CD4-positive, alpha-beta T cell treated with Interleukin-17A for 1 hour (primary cell): ENCODE data around the gene SRGAP1.
A peak's percentile ranks its signal among the peaks of the same experiment; 100 is the strongest.

Experiments
- DNase-seq: peaks from one replicate; pipeline ENCODE4 v3.0.0-alpha.2; 2020

The SRGAP1 gene

DNA sequence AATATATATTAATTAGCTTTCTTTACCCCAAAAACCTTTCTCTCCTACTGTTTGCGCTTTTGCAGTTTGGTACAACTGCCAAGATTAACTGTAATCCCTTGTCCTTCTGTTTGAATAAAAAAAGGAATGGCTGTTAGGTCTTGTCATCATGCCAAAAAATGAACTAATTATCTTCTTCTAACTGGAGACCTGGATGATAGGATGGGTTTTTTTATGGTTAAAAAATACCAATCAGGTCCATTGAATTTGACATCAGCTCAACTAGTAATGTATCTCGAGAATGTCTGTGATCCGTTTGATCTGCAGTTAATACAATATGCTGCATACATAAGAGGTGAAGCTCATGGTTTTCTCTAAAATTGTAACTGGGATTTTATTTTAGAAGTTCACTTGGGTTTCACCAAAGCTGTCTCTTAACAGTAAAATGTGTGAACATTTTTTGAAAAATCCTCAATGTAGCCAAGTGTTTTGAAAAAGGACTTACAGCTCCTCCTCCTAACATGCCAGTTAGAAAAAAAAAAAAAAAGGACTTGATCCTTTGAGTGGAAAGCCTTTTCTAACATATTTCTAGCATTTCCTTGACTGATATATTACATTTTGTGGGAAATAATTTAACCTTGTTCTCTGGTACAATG lies 96.8 kb downstream of the SRGAP1 start:
- DNase-seq = no peak

DNA sequence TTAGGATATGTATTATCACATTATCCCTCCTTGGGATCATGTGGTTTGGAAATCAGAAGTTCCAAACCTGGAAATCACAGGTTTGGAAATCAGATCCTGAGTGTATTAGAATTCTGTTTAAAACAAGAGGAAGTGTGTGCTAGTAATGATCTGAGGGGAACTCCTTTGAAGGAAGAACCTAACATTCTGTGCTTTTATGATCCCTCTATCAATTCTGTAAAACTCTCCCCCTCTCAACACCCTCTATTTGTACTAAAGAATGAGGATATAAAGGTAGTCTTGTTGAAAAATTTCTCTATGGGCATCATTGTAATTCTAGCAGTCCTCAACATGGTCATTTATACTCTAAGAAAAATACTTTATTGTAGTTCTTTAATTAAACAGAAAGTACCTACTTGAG lies 97.4 kb downstream of the SRGAP1 start:
- no peak for DNase-seq

DNA sequence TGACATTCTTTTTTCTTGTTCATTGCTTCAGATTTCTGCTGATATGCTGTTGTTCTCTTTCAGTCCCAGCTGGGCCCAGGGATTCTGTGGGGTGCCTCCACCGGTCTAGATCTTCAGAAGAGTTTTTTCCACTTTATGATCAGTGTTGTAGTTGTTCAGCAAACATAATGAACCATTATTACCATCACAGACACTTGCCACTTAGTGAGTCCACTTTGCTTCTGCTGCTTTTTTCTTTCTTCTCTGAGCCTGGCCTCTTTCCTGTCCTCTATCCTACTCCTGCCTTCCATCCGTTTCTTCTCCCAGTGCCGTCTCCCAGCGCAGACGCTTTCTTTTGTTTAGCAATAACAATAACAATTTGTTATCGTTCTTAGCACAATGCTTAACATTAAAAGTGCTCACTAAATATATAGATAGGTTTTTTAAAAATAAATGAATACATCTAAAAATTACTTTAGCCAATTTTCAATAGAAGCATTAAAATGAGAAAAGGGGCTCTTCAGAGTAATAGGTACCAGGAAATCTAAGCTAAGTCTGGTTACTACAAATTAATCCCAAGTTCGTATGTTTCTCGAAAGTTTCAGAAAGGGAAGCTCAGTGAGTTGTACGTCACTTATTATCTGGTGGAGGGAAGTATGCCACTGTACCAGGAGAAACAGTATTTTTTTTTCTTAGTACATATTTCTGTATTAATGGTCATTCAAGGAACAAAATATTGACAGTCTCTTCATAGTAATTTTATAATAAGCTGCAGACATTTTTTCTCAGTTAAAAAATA lies 98.2 kb downstream of the SRGAP1 start:
- no peak for DNase-seq

DNA sequence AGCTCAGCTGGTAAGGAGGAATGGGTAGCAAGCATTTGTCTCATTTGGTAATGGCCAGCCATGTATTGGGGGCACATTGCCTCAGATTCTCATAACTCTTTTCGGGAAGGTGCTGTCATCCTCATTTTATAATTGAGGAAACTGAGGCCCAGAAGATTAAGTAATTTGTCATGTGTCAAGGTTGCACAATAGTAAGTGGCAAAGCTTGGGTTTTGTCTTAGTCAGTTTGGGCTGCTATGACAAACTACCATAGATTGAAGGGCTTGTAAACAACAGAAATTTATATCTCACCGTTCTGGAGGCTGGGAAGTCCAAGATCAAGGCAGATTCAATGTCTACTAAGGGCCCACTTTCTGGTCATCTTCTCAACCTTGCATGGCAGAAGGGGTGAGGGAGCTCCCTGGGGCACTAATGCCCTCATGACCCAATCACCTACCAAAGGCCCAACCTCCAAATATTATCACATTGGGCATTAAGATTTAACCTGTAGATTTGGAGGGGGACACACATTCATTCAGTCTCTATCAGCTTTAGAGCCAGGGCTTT lies 99.6 kb downstream of the SRGAP1 start:
- no peak for DNase-seq

DNA sequence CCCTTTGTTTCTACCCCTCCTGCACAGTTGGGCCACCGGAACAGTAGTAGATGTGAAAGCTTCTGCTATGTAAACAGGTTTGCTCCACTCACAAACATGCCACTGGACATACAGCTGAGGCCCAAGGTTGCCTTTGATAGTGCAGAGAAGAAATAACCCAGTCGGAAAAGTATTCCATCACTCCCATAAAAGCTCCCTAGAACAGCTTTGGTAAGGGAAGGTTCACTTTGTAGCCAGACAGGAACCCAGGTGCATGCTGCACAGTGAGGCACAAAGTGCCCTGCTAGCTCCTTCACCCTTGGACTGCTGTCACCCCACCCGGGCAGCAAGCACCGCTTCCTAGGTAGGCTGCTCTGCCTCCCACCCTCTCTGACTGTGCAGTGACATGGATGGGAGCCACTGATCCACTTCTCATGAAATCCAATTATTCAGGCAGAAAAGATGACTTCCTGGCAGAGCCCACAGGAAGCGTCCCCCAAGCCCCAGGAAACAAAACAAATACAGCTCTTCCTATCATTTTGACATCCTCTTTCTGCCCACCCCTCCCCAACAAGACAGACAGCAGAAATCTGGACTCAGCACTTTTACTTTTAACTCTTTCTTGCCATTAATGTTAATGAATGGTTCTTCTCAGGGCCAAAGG lies 100.2 kb downstream of the SRGAP1 start:
- DNase-seq = no peak

DNA sequence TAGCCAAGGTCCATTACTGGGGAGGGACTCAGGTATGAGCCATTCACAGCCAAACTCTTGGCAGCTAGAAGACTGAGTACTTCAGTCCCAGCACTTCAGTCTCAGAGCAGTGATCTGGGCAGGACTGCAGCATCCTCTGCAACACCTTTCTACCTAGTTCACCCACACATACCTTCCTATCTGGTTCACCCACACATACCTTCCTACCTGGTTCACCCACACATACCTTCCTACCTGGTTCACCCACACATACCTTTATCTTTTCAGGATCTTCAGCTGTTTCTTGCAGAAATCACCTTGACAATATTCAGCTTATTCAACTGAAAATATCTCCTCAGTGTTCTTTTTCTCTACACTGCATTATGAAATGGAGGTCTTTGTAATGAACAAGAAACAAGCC lies 101.3 kb downstream of the SRGAP1 start:
- DNase-seq = no peak

DNA sequence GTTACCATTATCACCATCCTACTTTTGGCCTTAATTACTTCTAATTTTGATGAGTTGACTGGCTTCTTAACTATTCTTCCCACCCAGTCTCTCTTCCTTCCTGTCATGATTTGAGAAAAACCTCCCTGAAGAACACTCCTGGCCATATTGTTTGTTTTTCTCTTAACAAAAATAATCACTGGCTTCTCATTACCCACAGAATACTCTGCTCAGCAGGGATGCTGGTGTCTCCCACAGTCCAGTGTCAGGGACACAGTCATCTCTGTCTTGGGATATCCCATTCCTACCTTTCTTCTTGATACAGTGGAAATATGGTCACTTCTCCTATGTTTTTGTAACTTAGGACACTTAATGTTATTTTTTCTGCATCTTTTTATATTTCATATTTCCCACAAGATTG lies 103.7 kb downstream of the SRGAP1 start:
- DNase-seq = no peak

DNA sequence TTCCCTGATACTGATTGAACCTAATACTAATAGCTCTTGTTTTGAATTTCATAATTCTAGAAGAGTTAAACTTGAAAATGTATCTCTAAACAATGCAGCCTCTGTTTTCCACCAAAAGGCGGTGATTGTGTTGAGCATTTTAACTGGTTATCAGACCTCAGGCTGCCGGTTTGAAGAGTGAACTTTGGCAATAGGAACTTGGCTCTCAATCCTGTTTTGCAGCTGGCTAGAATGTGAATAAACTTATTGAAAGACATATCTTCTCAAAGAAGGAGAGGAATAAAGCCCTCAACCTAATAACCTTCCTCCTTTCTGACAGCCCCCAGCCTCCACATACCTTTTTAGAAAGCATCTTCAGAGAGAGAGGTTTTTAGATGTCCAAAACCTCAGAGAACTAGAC lies 105.4 kb downstream of the SRGAP1 start:
- DNase-seq = no peak

DNA sequence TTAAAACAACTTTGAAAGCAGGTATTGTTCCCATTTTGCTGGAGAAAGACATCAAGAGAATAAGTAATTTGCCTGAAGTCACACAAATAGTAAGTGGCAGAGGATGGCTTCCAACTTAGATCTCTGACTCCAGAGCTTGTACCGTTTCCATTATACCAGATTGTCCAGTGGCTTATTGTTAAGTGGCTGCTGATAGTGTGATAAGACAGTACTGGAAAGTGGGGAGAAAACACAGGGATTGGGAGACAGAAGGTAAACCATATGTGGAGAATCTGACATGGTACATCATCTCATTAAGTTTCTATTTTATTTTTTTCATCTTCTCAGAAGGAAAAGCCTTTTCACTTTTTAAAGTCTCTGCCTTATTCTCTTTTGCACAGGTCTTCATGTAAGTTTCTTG lies 108.5 kb downstream of the SRGAP1 start:
- DNase-seq = no peak

DNA sequence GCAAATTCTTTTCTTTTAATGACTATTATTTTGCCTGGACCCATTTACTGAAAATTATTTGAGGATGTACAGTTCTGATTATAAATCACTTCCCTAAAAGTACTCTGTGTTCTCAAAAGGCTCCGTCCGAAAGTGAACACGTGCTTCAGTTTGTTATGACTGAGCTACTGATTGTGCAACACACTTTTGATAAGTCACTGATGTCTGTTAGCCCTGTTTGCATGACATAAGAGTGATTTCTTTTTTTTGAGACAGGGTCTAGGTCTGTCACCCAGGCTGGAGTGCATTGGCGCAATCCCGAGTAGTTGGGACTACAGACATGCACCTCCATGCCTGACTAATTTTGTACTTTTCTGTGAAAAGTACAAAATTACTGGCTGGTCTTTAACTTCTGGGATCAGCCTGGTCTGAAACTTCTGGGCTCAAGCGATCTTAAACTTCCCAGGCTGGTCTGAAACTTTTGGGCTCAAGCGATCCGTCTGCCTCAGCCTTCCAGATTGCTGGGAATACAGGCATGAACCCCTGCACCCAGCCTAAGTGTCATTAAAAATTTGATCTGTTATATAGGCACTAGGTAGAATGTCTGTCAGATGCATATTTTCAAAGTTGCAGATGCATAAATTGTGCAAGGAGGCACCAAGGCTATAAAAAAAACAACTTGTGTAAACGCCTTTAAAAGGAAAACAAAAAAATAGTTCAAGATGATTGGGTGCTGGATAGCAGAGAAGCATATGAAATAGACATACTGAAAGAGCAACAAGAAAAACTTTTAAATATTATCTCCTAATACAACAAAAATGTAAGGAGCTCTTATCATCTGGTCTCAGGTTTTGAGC lies 111.5 kb downstream of the SRGAP1 start:
- peak; percentile 7 for DNase-seq

DNA sequence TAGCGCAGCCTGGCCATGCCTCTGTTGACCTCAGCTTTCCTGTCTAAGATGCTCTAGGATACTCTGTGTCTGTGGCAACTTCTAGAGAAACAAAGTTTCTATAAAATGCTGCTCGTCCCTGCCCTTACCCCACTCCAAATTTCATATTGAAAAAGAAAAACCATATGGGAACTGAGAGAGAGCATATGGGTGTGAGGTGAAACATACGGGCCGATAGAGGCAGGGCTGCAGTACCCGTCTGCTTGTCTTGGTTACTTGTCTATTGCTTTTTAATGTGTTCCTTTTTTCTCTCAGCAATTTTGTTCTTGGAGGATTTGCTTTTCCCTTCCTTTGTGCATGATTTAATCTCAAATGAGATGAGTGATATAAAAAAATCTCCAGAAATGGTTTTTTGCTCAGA lies 113.0 kb downstream of the SRGAP1 start:
- no peak for DNase-seq

DNA sequence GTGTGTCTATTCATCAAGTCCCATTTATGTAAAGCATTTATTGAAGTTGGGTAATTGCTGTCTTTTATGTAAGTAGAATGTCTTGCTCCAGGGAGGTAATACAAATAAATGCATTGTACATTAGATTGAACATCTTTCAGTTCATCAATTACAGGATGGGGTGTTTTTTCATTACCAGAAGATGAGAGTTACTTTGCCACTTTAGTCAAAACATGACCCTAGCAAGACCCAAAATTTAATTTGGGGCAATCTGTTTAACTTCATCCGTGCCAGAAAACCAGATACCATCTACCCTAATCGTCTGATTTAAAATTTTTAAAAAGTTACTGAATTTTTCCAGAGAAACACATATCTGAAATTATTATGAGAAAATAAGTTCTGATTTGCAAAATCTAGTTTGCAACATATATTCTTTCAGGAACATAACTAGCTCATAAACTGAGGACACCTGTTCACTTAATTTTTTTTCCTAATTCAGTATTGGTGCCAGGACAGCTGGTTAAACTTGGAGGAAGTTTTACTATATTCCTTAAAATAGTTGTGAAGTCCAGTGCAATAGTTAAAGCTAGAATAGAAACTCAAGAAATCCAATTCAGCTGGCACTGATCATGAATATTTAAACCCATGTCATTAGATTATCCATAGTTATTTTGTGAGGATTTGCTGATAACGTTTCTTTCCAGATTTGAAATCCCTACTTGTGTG lies 114.5 kb downstream of the SRGAP1 start:
- DNase-seq = no peak

DNA sequence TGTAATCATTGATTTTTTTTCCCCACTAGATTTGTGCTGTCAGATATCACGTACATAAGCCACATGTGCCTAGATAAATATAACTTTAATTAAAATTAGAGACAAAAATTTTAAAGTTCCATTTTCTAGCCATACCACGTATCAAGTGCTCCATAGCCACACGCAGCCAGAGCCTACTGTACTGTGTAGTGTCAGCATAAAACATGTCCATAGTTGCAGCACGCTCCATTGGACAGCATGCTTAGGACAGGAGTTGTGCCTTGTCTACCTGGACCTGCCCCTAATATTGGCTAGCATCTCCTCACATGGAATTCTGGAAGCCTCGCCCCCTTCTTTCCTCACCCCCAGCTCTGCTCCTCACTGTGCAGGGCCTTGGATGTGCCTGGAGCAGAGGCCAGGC lies 116.5 kb downstream of the SRGAP1 start:
- no peak for DNase-seq

DNA sequence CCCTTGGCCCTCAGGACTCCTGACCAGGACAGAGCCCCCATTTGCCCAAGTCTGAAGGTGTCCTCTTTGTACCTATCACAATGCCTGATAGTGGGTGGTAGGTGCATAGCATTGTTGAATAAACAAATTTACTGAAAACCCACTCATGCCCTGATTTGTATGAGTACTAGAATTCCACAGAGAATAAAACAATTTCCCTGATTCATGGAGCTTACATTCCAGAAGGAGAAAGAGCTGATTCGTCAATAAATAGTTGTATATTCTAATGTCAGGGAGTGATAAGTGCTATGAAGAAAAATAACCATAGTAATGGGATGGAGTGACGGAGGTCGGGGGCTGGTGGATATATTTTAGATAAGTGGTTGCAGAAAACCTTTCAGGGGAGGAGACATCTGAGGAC lies 117.0 kb downstream of the SRGAP1 start:
- no peak for DNase-seq

DNA sequence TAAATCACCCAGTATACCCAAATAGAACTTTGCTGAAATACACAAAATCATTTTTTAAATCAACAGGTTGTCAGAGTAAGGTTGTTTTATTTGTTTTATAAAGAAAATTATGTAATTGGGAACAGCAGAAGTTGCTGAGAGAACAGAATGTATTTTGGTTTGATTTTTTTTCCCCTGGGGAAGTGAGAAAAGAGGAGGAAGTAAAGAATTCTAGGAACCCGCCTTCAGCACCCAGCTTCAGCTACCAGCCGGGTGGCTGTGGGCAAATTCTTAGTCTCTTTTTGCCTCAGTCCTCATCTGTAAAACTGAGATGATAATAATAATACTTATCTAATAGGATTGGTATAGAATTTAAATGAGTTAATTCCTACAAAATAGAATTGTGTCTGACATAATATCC lies 119.4 kb downstream of the SRGAP1 start:
- DNase-seq = no peak

DNA sequence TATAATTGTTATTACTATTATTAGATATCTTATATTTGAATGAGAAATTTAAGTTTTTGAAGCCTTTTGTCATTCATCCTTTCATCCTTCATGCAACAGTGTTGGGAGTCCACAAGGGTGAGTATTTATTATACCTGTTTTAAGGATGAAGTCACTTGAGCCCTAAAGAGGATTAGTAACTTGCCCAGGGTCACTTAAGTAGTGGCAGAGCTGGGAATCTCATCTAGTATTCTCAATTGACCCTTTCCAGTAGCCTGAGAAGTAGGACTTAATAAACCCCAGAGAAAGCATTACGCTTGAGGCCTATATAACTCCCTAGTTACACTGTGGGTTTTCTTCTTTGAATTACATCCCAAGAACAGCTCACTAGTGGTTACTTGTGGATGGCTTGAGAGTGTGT lies 119.8 kb downstream of the SRGAP1 start:
- DNase-seq = no peak

DNA sequence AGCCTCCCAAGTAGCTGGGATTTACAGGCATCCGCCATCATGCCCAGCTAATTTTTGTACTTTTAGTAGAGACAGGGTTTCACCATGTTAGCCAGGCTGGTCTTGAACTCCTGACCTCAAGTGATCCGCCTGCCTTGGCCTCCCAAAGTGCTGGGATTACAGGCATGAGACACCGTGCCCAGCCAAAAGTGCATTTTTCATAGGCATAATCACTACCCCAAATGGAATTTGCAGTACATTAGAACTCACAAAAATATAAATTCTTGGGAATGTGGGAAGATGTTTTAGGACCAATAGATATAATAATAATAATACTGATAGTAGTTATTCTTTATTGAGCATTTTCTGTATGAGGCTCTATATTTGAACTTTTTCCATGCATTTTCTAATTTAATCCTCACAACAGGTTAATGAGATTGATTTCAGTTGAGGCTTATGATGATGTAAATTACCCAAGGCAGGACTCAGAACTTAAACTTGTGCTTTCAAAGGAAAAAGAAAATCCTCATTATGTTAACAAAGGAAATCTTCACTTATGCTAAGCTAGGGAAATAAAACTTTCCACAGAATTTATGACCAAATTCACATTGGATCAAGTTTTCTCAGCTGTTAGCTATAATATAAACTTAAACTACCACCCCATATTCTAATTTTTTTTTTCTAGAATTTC lies 121.6 kb downstream of the SRGAP1 start:
- DNase-seq = no peak

DNA sequence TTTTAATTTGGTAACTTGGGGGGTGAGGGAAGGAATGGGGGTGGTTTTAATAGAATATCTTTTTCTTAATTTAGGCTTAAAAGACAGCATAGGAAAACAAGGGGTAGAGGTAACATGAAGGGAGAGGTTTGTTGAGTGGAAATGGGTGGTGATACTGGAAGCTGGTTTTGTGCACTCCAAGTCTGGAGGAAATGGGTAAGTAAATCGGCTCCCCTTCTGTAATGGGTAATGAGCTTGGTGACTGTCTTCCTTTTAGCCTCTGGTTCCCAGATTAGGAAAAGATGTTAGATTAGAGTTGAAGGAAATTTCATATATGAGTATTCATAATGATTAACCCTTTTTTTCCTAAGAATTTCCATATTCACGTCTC lies 122.1 kb downstream of the SRGAP1 start:
- no peak for DNase-seq

DNA sequence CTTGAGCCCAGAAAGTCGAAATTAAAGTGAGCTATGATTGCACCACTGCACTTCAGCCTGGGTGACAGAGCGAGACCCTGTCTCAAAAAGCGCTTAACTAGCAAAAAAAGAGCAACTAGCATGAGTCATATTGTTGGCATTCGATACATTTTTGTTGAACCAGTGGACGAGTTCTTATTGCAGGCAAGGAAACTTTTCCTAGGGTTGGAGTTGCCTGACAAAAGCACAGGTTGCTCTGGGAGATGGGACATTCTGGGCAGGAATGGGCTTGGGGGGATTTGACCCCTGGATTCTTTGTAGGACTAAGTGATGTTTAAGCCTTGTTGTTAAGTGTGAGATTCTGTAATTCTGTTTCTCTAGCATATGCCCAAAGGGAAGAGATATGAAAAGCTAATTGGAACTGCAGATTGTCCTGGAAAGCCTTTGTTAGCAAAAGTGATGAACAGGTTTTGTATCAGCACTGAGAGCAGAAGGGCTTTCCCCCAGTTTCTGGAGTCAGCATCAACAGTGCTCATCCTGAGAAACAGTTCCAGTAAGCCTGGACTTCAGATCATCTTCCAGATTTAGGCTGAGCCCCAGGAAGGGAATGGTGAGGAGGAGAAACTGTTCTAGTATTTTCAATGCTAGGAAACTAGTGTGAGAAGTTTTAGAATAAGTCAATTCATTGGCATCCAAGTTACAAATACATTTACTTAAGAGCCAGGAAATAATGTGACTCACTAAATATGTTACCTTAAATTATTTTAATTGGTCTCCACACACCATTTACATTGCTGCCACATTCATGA lies 123.1 kb downstream of the SRGAP1 start:
- DNase-seq = no peak

DNA sequence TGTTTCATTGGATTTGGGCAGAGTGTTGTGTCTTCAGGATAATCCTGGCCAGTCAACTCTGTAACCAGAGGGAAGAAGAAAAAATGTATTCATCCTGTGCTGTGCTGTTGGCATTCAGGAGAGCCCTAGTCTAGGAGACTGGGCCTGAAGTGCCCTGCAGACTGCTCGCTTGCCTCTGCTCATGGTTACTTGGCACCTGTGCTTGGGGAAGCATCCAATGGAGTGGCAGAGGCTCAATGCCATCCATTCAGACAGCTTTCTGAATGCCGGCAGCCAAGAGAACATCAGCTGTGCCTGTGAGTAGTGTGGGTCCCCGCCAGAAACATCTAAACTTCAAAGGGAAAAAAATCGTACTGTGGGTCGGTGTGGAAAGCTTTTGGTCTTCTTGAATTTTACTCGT lies 124.2 kb downstream of the SRGAP1 start:
- no peak for DNase-seq

DNA sequence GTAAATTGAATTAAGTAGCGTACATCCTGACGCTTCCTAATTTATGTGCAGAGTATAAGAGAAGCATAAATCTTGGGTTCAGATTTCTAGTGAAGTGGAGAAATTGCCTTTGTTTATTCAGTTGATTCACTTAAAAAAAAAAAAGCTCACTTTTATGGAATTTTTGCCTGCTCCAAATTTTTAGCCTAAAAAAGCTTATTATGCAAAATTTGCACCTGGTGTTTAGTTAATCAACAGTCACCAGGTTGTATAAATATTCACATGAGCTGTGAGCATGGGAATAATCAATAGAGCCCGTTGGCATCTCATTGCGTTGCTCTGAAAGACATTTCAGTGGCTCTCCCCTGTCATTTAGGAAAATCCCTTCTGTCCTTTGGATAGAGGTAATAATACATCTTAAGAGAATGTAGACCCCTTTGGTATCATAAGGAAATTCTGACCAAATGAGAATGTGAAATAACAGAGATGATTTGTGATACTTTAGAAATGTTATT lies 132.4 kb downstream of the SRGAP1 start:
- DNase-seq = no peak
